Measurements from ENCODE around the gene TMPRSS6.

Gene TMPRSS6

GRCh38 chr22:37051391-37052385 lies 57.8 kb downstream of the TMPRSS6 start, which contains the start of gene KCTD17:
TSS of gene KCTD17 (plus strand) at chr22:37051742. CDS start at chr22:37051761, 19 bp downstream.
- DNase-seq (ENCODE audit: low read depth), result no peak

GRCh38 chr22:37050913-37051312 lies 58.6 kb downstream of the TMPRSS6 start:
- no peak for DNase-seq (ENCODE audit: low read depth)

GRCh38 chr22:37049224-37049623 lies 60.3 kb downstream of the TMPRSS6 start:
- no peak for DNase-seq (ENCODE audit: low read depth)

- DNase-seq (ENCODE audit: low read depth), result no peak
These were observed 61.4 kb downstream of the TMPRSS6 start for GRCh38 chr22:37048133-37048532.

- no peak for DNase-seq (ENCODE audit: low read depth)
These were observed 62.5 kb downstream of the TMPRSS6 start for GRCh38 chr22:37047006-37047405.

GRCh38 chr22:37046589-37046988 lies 62.9 kb downstream of the TMPRSS6 start:
- DNase-seq (ENCODE audit: low read depth), result no peak

- DNase-seq (ENCODE audit: low read depth), result no peak
These were observed 63.6 kb downstream of the TMPRSS6 start for GRCh38 chr22:37045958-37046357.

GRCh38 chr22:37044634-37045625 lies 64.6 kb downstream of the TMPRSS6 start:
- no peak for DNase-seq (ENCODE audit: low read depth)

GRCh38 chr22:37043828-37044538 lies 65.5 kb downstream of the TMPRSS6 start:
- no peak for DNase-seq (ENCODE audit: low read depth)

GRCh38 chr22:37043209-37043827 lies 66.2 kb downstream of the TMPRSS6 start:
- DNase-seq (ENCODE audit: low read depth), result no peak

- no peak for DNase-seq (ENCODE audit: low read depth)
These were observed 70.0 kb downstream of the TMPRSS6 start for GRCh38 chr22:37039466-37039865.

GRCh38 chr22:37037669-37038068 lies 71.8 kb downstream of the TMPRSS6 start:
- no peak for DNase-seq (ENCODE audit: low read depth)

- DNase-seq (ENCODE audit: low read depth), result no peak
These were observed 72.7 kb downstream of the TMPRSS6 start for GRCh38 chr22:37036655-37037377.

- no peak for DNase-seq (ENCODE audit: low read depth)
These were observed 75.7 kb downstream of the TMPRSS6 start for GRCh38 chr22:37033605-37034430.

- no peak for DNase-seq (ENCODE audit: low read depth)
These were observed 76.7 kb downstream of the TMPRSS6 start for GRCh38 chr22:37032535-37033460.

GRCh38 chr22:37032134-37032534 lies 77.4 kb downstream of the TMPRSS6 start:
- no peak for DNase-seq (ENCODE audit: low read depth)

GRCh38 chr22:37030560-37031281 lies 78.8 kb downstream of the TMPRSS6 start:
- DNase-seq (ENCODE audit: low read depth), result no peak

Measured in non-pigmented ciliary epithelial cell (primary cell).